Measurements from ENCODE around the gene SUMF1. TPM values are rescaled to one million over a fixed set of nuclear protein-coding genes. Genes with fewer than 3 reads are reported as not detected.

The SUMF1 gene
- total RNA-seq, 1 experiment from 2014 or later, result 79.1 TPM

DNA sequence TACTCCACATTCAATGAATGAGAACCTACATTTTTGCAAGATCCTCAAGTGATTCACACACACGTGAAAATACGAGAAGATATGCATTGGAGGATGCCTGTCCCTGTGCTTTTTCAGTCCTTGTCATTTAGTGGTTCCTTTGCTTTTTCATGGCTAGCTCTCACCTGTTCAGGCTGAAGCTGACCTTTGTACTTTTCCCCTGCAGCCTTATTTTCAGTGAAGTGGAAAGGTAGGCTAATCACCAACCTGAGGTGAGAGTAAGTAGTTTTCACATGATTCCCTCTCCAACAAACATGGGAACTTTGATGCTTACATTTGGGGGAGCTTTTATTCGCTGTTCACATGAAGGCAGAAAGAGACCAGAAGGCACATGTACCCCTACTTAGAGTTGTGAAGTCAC is 34.4 kb upstream of the SUMF1 start:
- no peaks in the 10 kb centered on the region for H3K9me3 ChIP-seq (ENCODE audit: low read length)
- H3K4me3 ChIP-seq (ENCODE audit: low read length), result no peak overlapping the region
- ATAC-seq (no peak), DNase-seq (no peak)
- no peaks in the 10 kb centered on the region for H3F3A ChIP-seq (ENCODE audit: low read length, unreplicated experiment)
- no peaks in the 10 kb centered on the region for H3K9me2 ChIP-seq (replicated peaks; ENCODE audit: low read length)
- no peak overlapping the region for H3K27ac ChIP-seq (ENCODE audit: low read length)
- H3K79me2 ChIP-seq (ENCODE audit: low read length), result no peaks in the 10 kb centered on the region
- intact Hi-C loops (cut with micrococcal nuclease), result no loop called here
- no peaks in the 10 kb centered on the region; the same call in 1 of the 2 replicates for H3K36me3 ChIP-seq (ENCODE audit: low read depth, low read length)
- POLR2A ChIA-PET (ENCODE audit: unreplicated experiment), result no interaction called here
- no peak overlapping the region for H3K4me2 ChIP-seq (ENCODE audit: low read length)
- BruUV-seq (replicated peaks), result no TSS peak
- H2AFZ ChIP-seq (ENCODE audit: low read length), result no peak overlapping the region
- no peak overlapping the region for H3K9ac ChIP-seq (ENCODE audit: low read length)
- H3K27me3 ChIP-seq (ENCODE audit: low read length), result no peaks in the 10 kb centered on the region
- CTCF ChIA-PET, result no interaction called here
- H3K4me1 ChIP-seq (ENCODE audit: insufficient read depth, low read length), result no peaks in the 10 kb centered on the region
- no peaks in the 10 kb centered on the region for H4K20me1 ChIP-seq (ENCODE audit: low read length)
- TF ChIP-seq EZH2phosphoT487 (IDR thresholded peaks at IDR 0.05; ENCODE audit: borderline replicate concordance, low read length) (no peak), EZH2 (IDR thresholded peaks at IDR 0.05; ENCODE audit: low read length, unreplicated experiment) (no peak), CTCF (conservative IDR thresholded peaks at IDR 0.05; ENCODE audit: low read depth, low read length) (no peak)

GRCh38 chr3:4498446-4498845 is 31.4 kb upstream of the SUMF1 start:
- H3K36me3 ChIP-seq (ENCODE audit: low read depth, low read length), result no peaks in the 10 kb centered on the region; the same call in 1 of the 2 replicates
- ChIA-PET POLR2A (ENCODE audit: unreplicated experiment) (no interaction called here), CTCF (no interaction called here)
- no peak overlapping the region for H3K4me2 ChIP-seq (ENCODE audit: low read length)
- H3K27me3 ChIP-seq (ENCODE audit: low read length), result no peaks in the 10 kb centered on the region
- no peak for TF ChIP-seq EZH2phosphoT487 (IDR thresholded peaks at IDR 0.05; ENCODE audit: borderline replicate concordance, low read length)
- TF ChIP-seq EZH2 (IDR thresholded peaks at IDR 0.05; ENCODE audit: low read length, unreplicated experiment), result no peak
- TF ChIP-seq CTCF (conservative IDR thresholded peaks at IDR 0.05; ENCODE audit: low read depth, low read length), result no peak
- H4K20me1 ChIP-seq (ENCODE audit: low read length), result peaks cover 9% of the 10 kb centered on the region; the same call in 1 of the 2 replicates
- H2AFZ ChIP-seq (ENCODE audit: low read length), result no peak overlapping the region
- intact Hi-C loops (cut with micrococcal nuclease), result no loop called here
- H3K9me2 ChIP-seq (replicated peaks; ENCODE audit: low read length), result no peaks in the 10 kb centered on the region
- H3K4me3 ChIP-seq (ENCODE audit: low read length), result no peak overlapping the region
- H3K27ac ChIP-seq (ENCODE audit: low read length), result no peak overlapping the region
- DNase-seq (no peak), ATAC-seq (no peak)
- H3K9me3 ChIP-seq (ENCODE audit: low read length), result no peaks in the 10 kb centered on the region
- H3F3A ChIP-seq (ENCODE audit: low read length, unreplicated experiment), result no peaks in the 10 kb centered on the region
- peaks cover 28% of the 10 kb centered on the region; the same call in 1 of the 2 replicates for H3K79me2 ChIP-seq (ENCODE audit: low read length)
- H3K9ac ChIP-seq (ENCODE audit: low read length), result no peak overlapping the region
- no TSS peak for BruUV-seq (replicated peaks)
- H3K4me1 ChIP-seq (ENCODE audit: insufficient read depth, low read length), result peaks cover 21% of the 10 kb centered on the region

DNA sequence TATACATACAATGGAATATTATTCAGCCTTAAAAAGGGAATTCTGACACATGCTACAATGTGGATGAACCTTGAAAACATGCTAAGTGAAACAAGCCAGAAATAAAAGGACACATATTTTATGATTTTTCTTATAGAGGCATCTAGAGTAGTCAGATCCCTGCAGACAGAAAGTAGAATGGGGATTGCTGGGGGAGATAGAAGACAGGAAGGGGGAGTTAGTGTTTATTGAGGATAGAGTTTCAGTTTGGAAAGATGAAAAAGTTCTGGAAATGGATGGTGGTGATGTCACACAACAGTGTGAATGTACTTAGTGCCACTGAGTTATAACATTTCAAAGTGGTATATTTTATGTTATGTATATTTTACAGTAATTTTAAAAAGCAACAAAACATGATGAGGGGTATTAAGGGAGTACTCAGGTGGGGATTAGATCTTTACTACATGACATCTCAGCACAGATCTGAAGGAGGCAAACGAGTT is 30.8 kb upstream of the SUMF1 start:
- H3K4me3 ChIP-seq (ENCODE audit: low read length), result no peak overlapping the region
- H3K9me3 ChIP-seq (ENCODE audit: low read length), result no peaks in the 10 kb centered on the region
- H2AFZ ChIP-seq (ENCODE audit: low read length), result no peak overlapping the region
- H3K9ac ChIP-seq (ENCODE audit: low read length), result no peak overlapping the region
- no peak overlapping the region for H3K4me2 ChIP-seq (ENCODE audit: low read length)
- intact Hi-C loops (cut with micrococcal nuclease), result no loop called here
- H3K4me1 ChIP-seq (ENCODE audit: insufficient read depth, low read length), result peaks cover 21% of the 10 kb centered on the region
- no peaks in the 10 kb centered on the region for H3K9me2 ChIP-seq (replicated peaks; ENCODE audit: low read length)
- no TSS peak for BruUV-seq (replicated peaks)
- peaks cover 9% of the 10 kb centered on the region; the same call in 1 of the 2 replicates for H4K20me1 ChIP-seq (ENCODE audit: low read length)
- H3K36me3 ChIP-seq (ENCODE audit: low read depth, low read length), result no peaks in the 10 kb centered on the region; the same call in 1 of the 2 replicates
- TF ChIP-seq CTCF (conservative IDR thresholded peaks at IDR 0.05; ENCODE audit: low read depth, low read length) (no peak), EZH2phosphoT487 (IDR thresholded peaks at IDR 0.05; ENCODE audit: borderline replicate concordance, low read length) (no peak), EZH2 (IDR thresholded peaks at IDR 0.05; ENCODE audit: low read length, unreplicated experiment) (no peak)
- POLR2A ChIA-PET (ENCODE audit: unreplicated experiment), result no interaction called here
- no peak overlapping the region for H3K27ac ChIP-seq (ENCODE audit: low read length)
- ATAC-seq (no peak), DNase-seq (no peak)
- H3K27me3 ChIP-seq (ENCODE audit: low read length), result no peaks in the 10 kb centered on the region
- CTCF ChIA-PET, result no interaction called here
- H3K79me2 ChIP-seq (ENCODE audit: low read length), result peaks cover 29% of the 10 kb centered on the region; the same call in 1 of the 2 replicates
- no peaks in the 10 kb centered on the region for H3F3A ChIP-seq (ENCODE audit: low read length, unreplicated experiment)

Data from PC-3 (cell line).